Astrocyte (in vitro differentiated cells and primary cell): ENCODE data around the gene ING3. TPM values are rescaled to one million over a fixed set of nuclear protein-coding genes. Genes with fewer than 3 reads are reported as not detected.

Source experiments
- DNase-seq: peaks from one replicate; pipeline ENCODE4 v3.0.0-alpha.2; 2010; ENCODE audit warnings: low read depth
- FAIRE-seq: peaks from 2 replicates; lab custom pipeline; 2011; peaks lifted over from hg19 to GRCh38; lab: Jason Lieb, UNC
- H2AFZ ChIP-seq: 2 replicates; pipeline ENCODE4 v1.6.0; 2012; ENCODE audit warnings: low read depth, low read length, inconsistent platforms
- H3K27ac ChIP-seq: 2 replicates; pipeline ENCODE4 v1.5.1; 2011; ENCODE audit warnings: low read depth, low read length, inconsistent platforms
- H3K27me3 ChIP-seq: 2 replicates; pipeline ENCODE4 v1.6.0; 2011; ENCODE audit warnings: low read length, inconsistent platforms; ENCODE audit not compliant: insufficient read depth
- H3K36me3 ChIP-seq: 2 replicates; pipeline ENCODE4 v1.5.1; 2011; ENCODE audit warnings: low read length, inconsistent platforms; ENCODE audit not compliant: insufficient read depth
- H3K4me1 ChIP-seq: 2 replicates; pipeline ENCODE4 v1.5.1; 2011; ENCODE audit warnings: low read length, inconsistent platforms; ENCODE audit not compliant: insufficient read depth
- H3K4me2 ChIP-seq: 2 replicates; pipeline ENCODE4 v1.6.0; 2012; ENCODE audit warnings: low read length, inconsistent platforms
- H3K4me3 ChIP-seq: 2 replicates; pipeline ENCODE4 v1.5.1; 2011; ENCODE audit warnings: low read depth, mild to moderate bottlenecking, low read length, inconsistent platforms; ENCODE audit not compliant: insufficient read depth
- H3K79me2 ChIP-seq: 2 replicates; pipeline ENCODE4 v1.6.0; 2012; ENCODE audit warnings: mild to moderate bottlenecking, low read length, inconsistent platforms; ENCODE audit not compliant: insufficient read depth
- H3K9ac ChIP-seq: 2 replicates; pipeline ENCODE4 v1.6.0; 2012; ENCODE audit warnings: mild to moderate bottlenecking, low read length, inconsistent platforms
- H3K9me3 ChIP-seq: 2 replicates; pipeline ENCODE4 v1.5.1; 2012; ENCODE audit warnings: low read depth, mild to moderate bottlenecking, low read length, inconsistent platforms; ENCODE audit not compliant: insufficient read depth
- H4K20me1 ChIP-seq: 2 replicates; pipeline ENCODE4 v1.6.0; 2012; ENCODE audit warnings: low read length, inconsistent platforms; ENCODE audit not compliant: insufficient read depth
- H3K27ac Mint-ChIP-seq: one replicate; pipeline ENCODE4 v1.8.0; 2021; ENCODE audit warnings: mild to moderate bottlenecking, mixed read lengths; ENCODE audit not compliant: unreplicated experiment
- H3K27me3 Mint-ChIP-seq: one replicate; pipeline ENCODE4 v1.8.0; 2021; ENCODE audit warnings: low read depth, mixed read lengths; ENCODE audit not compliant: unreplicated experiment
- H3K36me3 Mint-ChIP-seq: one replicate; pipeline ENCODE4 v1.8.0; 2021; ENCODE audit warnings: low read depth, mixed read lengths; ENCODE audit not compliant: unreplicated experiment
- H3K4me1 Mint-ChIP-seq: one replicate; pipeline ENCODE4 v1.8.0; 2021; ENCODE audit warnings: low read depth, mixed read lengths; ENCODE audit not compliant: unreplicated experiment
- H3K4me3 Mint-ChIP-seq: one replicate; pipeline ENCODE4 v1.8.0; 2021; ENCODE audit warnings: mild to moderate bottlenecking, moderate library complexity, mixed read lengths; ENCODE audit not compliant: unreplicated experiment
- H3K9me3 Mint-ChIP-seq: one replicate; pipeline ENCODE4 v1.8.0; 2021; ENCODE audit warnings: mild to moderate bottlenecking, mixed read lengths; ENCODE audit not compliant: unreplicated experiment
- EZH2 ChIP-seq: IDR thresholded peaks from 2 replicates; pipeline ENCODE4 v1.6.1; 2012; ENCODE audit warnings: mild to moderate bottlenecking, low read length, inconsistent platforms; ENCODE audit not compliant: insufficient read depth
- total RNA-seq: library from RNA; stranded (reverse); gene quantifications from 2 replicates; pipeline ENCODE4 v1.2.1, GENCODE V29; 2021
- TF ChIP-seq, protein P1 (sequence below): IDR thresholded peaks from 2 replicates; pipeline ENCODE4 v1.5.1; 2011; ENCODE audit warnings: low read depth, mild to moderate bottlenecking, inconsistent platforms, low read length, moderate library complexity; ENCODE audit not compliant: insufficient read depth

ING3 gene
- total RNA-seq, 1 donor from 2014 or later: 8.6 TPM

GRCh38 chr7:121019018-121019417, 68.4 kb downstream of the ING3 start:
- peak; percentile 78 for DNase-seq
- Histone ChIP-seq H3K9ac (no peak overlapping the region), H4K20me1 (no peaks in the 10 kb centered on the region), H3K4me1 (peaks cover 5% of the 10 kb centered on the region), H3K27ac (peak overlapping the region; percentile 29), H3K9me3 (no peaks in the 10 kb centered on the region), H3K79me2 (no peaks in the 10 kb centered on the region), H3K4me3 (no peak overlapping the region), H3K4me2 (peak overlapping the region; percentile 24), H3K36me3 (no peaks in the 10 kb centered on the region), H3K27me3 (no peaks in the 10 kb centered on the region), H2AFZ (no peak overlapping the region)
- Mint-ChIP-seq H3K36me3 (no peaks in the 10 kb centered on the region), H3K4me1 (peaks cover 45% of the 10 kb centered on the region), H3K27me3 (no peaks in the 10 kb centered on the region), H3K4me3 (peak overlapping the region; percentile 5), H3K9me3 (no peaks in the 10 kb centered on the region), H3K27ac (peak overlapping the region; percentile 92)
- FAIRE-seq: peak; percentile 76
- TF ChIP-seq EZH2: no peak
- TF ChIP-seq, protein P1, sequence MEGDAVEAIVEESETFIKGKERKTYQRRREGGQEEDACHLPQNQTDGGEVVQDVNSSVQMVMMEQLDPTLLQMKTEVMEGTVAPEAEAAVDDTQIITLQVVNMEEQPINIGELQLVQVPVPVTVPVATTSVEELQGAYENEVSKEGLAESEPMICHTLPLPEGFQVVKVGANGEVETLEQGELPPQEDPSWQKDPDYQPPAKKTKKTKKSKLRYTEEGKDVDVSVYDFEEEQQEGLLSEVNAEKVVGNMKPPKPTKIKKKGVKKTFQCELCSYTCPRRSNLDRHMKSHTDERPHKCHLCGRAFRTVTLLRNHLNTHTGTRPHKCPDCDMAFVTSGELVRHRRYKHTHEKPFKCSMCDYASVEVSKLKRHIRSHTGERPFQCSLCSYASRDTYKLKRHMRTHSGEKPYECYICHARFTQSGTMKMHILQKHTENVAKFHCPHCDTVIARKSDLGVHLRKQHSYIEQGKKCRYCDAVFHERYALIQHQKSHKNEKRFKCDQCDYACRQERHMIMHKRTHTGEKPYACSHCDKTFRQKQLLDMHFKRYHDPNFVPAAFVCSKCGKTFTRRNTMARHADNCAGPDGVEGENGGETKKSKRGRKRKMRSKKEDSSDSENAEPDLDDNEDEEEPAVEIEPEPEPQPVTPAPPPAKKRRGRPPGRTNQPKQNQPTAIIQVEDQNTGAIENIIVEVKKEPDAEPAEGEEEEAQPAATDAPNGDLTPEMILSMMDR: no peak

DNA sequence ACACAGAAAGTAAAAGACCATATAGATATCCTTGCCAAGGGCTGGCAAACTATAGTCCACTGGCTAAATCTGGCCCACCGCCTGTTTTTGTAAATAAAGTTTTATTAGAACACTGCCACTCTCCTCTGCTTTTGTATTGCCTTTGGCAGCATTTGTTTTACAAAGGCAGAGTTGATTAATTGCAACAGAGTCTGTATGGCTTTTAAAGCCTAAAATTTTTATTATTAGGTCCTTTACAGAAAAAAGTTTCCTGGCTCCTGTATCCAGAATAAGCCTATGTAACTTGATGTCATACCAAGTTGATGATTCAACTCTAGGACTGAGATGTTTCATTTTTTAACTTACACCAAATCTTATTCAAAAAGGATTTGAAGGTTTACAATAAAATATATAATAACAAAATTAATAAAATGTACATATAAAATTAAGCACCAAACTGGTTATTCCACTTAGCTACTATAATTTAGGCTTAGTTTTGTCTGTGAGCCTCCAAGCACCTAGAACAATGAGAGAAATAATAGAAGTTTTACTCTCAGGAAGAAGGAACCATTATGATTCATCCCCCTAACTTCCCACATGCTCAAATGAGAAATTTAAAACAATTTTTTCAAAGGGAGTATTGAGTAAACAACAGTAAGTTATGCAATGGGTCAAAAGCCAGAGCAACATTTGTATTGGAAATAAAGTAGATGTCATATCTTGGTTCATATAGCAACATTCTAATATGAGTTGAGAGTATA, 69.8 kb downstream of the ING3 start:
- no peaks in the 10 kb centered on the region for H3K36me3 ChIP-seq
- H3K36me3 Mint-ChIP-seq: peaks cover under 1% of the 10 kb centered on the region
- H3K9ac ChIP-seq: no peak overlapping the region
- peak overlapping the region; percentile 28 for H3K27ac ChIP-seq
- no peak overlapping the region for H3K4me3 Mint-ChIP-seq
- H3K4me3 ChIP-seq: no peak overlapping the region
- no peaks in the 10 kb centered on the region for H3K9me3 Mint-ChIP-seq
- FAIRE-seq: no peak
- H4K20me1 ChIP-seq: no peaks in the 10 kb centered on the region
- H3K27me3 Mint-ChIP-seq: no peaks in the 10 kb centered on the region
- no peaks in the 10 kb centered on the region for H3K27me3 ChIP-seq
- peaks cover 42% of the 10 kb centered on the region for H3K4me1 Mint-ChIP-seq
- H3K4me1 ChIP-seq: peaks cover 5% of the 10 kb centered on the region
- peak overlapping the region; percentile 43 for H3K27ac Mint-ChIP-seq
- peak; percentile 59 for DNase-seq
- no peak overlapping the region for H2AFZ ChIP-seq
- no peaks in the 10 kb centered on the region for H3K79me2 ChIP-seq
- H3K9me3 ChIP-seq: no peaks in the 10 kb centered on the region
- no peak for TF ChIP-seq EZH2
- TF ChIP-seq, protein P1: no peak
- H3K4me2 ChIP-seq: peak overlapping the region; percentile 43
